Neural crest cell (in vitro differentiated cells): Measurements from ENCODE around the gene SEPSECS. TPM values are rescaled to one million over a fixed set of nuclear protein-coding genes. Genes with fewer than 3 reads are reported as not detected.

Experiments used
- DNase-seq: peaks from one replicate; pipeline ENCODE4 v3.0.0; 2021; ENCODE audit warnings: low read depth, mixed read lengths, low spot score
- H3K27ac Mint-ChIP-seq: one replicate; pipeline ENCODE4 v1.8.0; 2021; ENCODE audit warnings: mild to moderate bottlenecking, mixed read lengths; ENCODE audit not compliant: unreplicated experiment
- H3K27me3 Mint-ChIP-seq: 2 replicates; pipeline ENCODE4 v1.8.0; 2021; ENCODE audit warnings: low read depth, mild to moderate bottlenecking, mixed read lengths
- H3K36me3 Mint-ChIP-seq: 2 replicates; pipeline ENCODE4 v1.8.0; 2021; ENCODE audit warnings: low read depth, mild to moderate bottlenecking, mixed read lengths
- H3K4me1 Mint-ChIP-seq: 2 replicates; pipeline ENCODE4 v1.8.0; 2021; ENCODE audit warnings: mixed read lengths
- H3K4me3 Mint-ChIP-seq: one replicate; pipeline ENCODE4 v1.8.0; 2021; ENCODE audit warnings: mild to moderate bottlenecking, mixed read lengths
- H3K9me3 Mint-ChIP-seq: 2 replicates; pipeline ENCODE4 v1.8.0; 2021; ENCODE audit warnings: mixed read lengths
- total RNA-seq: library from RNA; stranded (reverse); gene quantifications from 2 replicates; pipeline ENCODE4 v1.2.1, GENCODE V29; 2021
- TF ChIP-seq, protein P1 (sequence below): fragments of 200-600 bp; sonication (generic); conservative IDR thresholded peaks from 2 replicates; pipeline ENCODE4 v1.5.0; 2021; ENCODE audit warnings: antibody characterized with exemption, mild to moderate bottlenecking

SEPSECS gene
- total RNA-seq, 1 donor from 2014 or later, result 9.3 TPM

DNA sequence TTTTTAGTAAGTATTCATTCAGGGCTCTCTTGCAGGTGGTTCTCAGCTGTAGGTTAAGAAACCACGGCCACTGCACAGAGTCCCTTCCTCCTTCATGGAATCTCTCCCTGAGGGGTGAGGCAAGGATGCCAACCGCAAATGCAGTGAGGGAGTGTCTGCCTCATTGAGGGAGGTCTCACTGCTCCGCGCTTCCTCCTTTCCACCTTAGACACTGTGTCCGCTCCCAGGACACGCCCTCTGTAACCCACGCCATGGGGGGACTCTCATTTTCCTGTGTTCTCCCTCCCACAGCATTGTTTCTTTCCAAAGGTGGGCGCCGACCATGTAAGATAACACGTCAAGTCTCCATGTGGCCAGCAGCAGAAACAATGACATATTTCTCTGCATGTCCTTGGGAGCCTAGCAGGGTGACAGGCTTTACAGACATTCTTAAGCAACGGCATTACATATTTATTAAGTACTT, 63.2 kb downstream of the SEPSECS start:
- no peak for DNase-seq
- peaks cover 16% of the 10 kb centered on the region for H3K4me1 Mint-ChIP-seq
- H3K4me3 Mint-ChIP-seq, result no peak overlapping the region
- TF ChIP-seq, protein P1, sequence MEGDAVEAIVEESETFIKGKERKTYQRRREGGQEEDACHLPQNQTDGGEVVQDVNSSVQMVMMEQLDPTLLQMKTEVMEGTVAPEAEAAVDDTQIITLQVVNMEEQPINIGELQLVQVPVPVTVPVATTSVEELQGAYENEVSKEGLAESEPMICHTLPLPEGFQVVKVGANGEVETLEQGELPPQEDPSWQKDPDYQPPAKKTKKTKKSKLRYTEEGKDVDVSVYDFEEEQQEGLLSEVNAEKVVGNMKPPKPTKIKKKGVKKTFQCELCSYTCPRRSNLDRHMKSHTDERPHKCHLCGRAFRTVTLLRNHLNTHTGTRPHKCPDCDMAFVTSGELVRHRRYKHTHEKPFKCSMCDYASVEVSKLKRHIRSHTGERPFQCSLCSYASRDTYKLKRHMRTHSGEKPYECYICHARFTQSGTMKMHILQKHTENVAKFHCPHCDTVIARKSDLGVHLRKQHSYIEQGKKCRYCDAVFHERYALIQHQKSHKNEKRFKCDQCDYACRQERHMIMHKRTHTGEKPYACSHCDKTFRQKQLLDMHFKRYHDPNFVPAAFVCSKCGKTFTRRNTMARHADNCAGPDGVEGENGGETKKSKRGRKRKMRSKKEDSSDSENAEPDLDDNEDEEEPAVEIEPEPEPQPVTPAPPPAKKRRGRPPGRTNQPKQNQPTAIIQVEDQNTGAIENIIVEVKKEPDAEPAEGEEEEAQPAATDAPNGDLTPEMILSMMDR, result no peak
- H3K27me3 Mint-ChIP-seq, result no peaks in the 10 kb centered on the region
- peaks cover 14% of the 10 kb centered on the region for H3K36me3 Mint-ChIP-seq
- H3K9me3 Mint-ChIP-seq, result peaks cover 21% of the 10 kb centered on the region
- H3K27ac Mint-ChIP-seq, result no peak overlapping the region

DNA sequence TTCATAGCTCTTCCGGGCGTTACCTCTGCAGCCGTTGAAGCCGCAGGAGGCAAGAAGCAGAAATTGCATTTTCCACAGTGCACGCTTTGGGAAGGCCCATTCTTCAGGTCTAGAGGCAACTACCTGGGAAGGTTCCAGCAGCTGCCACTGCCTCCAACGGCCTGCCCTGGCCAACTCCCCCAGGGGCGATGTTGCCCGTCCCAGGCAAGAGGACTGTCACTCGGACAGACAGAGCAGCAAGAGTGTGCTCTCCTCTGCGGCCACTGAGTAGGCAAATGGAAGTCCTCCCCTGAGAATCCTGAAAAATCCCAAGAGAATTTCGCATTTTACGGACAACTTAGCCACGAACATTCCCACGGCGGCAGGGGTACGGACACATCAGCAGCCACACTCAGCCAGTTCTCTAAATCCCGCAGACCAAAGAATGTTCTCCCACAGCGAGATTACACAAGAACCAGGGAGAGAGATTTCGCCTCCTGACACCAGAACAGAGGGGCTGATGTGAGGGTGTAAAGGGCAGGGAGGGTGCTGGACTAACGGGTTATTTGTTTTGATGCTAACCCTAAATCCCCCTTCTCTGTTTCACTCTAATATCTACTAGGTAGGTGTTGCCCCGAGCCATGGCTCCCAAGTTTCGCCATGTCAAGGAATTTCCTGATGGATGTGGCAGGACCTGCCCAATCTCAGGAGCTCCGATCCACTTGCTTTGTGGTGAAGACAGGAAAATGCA, 63.8 kb downstream of the SEPSECS start:
- Mint-ChIP-seq H3K4me1 (peaks cover 22% of the 10 kb centered on the region), H3K36me3 (peaks cover 14% of the 10 kb centered on the region), H3K27ac (no peak overlapping the region), H3K27me3 (no peaks in the 10 kb centered on the region), H3K9me3 (peaks cover 18% of the 10 kb centered on the region), H3K4me3 (no peak overlapping the region)
- DNase-seq, result no peak
- TF ChIP-seq, protein P1, result no peak

- H3K27ac Mint-ChIP-seq, result no peak overlapping the region
Observed at GRCh38 chr4:25095837-25096236, 64.4 kb downstream of the SEPSECS start.

GRCh38 chr4:25092139-25092538, 68.1 kb downstream of the SEPSECS start:
- Mint-ChIP-seq H3K9me3 (peaks cover 13% of the 10 kb centered on the region), H3K4me1 (peaks cover 26% of the 10 kb centered on the region), H3K27ac (peak overlapping the region; percentile 39), H3K36me3 (peaks cover 14% of the 10 kb centered on the region), H3K4me3 (no peak overlapping the region), H3K27me3 (no peaks in the 10 kb centered on the region)
- DNase-seq, result no peak
- TF ChIP-seq, protein P1, result no peak

More at GRCh38 chr4:25095837-25096236, 64.4 kb downstream of the SEPSECS start:
- peaks cover 23% of the 10 kb centered on the region for H3K4me1 Mint-ChIP-seq
- no peak overlapping the region for H3K4me3 Mint-ChIP-seq
- TF ChIP-seq, protein P1, result no peak
- DNase-seq, result no peak
- H3K27me3 Mint-ChIP-seq, result no peaks in the 10 kb centered on the region
- peaks cover 16% of the 10 kb centered on the region for H3K9me3 Mint-ChIP-seq
- peaks cover 14% of the 10 kb centered on the region for H3K36me3 Mint-ChIP-seq

DNA sequence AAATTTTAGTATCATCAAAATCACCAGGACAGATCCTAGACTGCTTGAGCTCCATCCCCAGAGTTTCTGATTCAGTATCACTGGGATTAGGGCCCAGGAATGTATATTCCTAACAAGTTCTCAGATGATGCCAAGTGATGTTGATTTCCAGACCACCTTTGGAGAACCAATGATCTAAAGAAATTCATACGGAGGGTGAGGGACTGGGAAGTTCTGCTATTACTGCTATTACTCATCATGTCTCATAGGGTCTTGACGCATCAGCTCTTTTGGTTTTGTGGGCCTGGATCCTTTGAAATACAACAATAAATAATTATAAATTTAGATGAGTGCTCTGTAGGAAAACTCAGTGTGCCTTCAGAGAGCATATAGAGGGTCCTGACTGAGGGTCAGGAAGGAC, 69.7 kb downstream of the SEPSECS start:
- Mint-ChIP-seq H3K9me3 (peaks cover 13% of the 10 kb centered on the region), H3K27me3 (no peaks in the 10 kb centered on the region), H3K4me3 (no peak overlapping the region), H3K4me1 (peaks cover 24% of the 10 kb centered on the region), H3K27ac (no peak overlapping the region), H3K36me3 (peaks cover 14% of the 10 kb centered on the region)
- DNase-seq, result no peak
- TF ChIP-seq, protein P1, result no peak
